ENCODE data around the gene SNRK. TPM values are rescaled to one million over a fixed set of nuclear protein-coding genes. Genes with fewer than 3 reads are reported as not detected.
A peak's percentile ranks its signal among the peaks of the same experiment; 100 is the strongest.

The SNRK gene
- total RNA-seq, 1 donor from 2014 or later: 44.3 TPM

- no peak for DNase-seq (ENCODE audit: low spot score in 2 of 2)
- intact Hi-C loops (cut with DNase I): no loop called here
- H3K27me3 ChIP-seq: no peaks in the 10 kb centered on the region
- no peak overlapping the region for H3K4me3 ChIP-seq
- no peak overlapping the region for H3K27ac ChIP-seq
- H3K4me1 ChIP-seq: no peaks in the 10 kb centered on the region
- no peaks in the 10 kb centered on the region for H3K9me3 ChIP-seq
- TF ChIP-seq CTCF (IDR thresholded peaks at IDR 0.05): no peak
- no peaks in the 10 kb centered on the region for H3K36me3 ChIP-seq
Measured at GRCh38 chr3:43319376-43319775, 33.0 kb downstream of the SNRK start.

- H3K27ac ChIP-seq: no peak overlapping the region
Measured at GRCh38 chr3:43319794-43320193, 33.5 kb downstream of the SNRK start.

GRCh38 chr3:43320288-43320687, 33.9 kb downstream of the SNRK start:
- intact Hi-C loops (cut with DNase I): no loop called here
- TF ChIP-seq CTCF (IDR thresholded peaks at IDR 0.05): no peak

More at GRCh38 chr3:43319794-43320193, 33.5 kb downstream of the SNRK start:
- H3K4me3 ChIP-seq: no peak overlapping the region
- no peaks in the 10 kb centered on the region for H3K27me3 ChIP-seq
- H3K4me1 ChIP-seq: no peaks in the 10 kb centered on the region
- H3K36me3 ChIP-seq: no peaks in the 10 kb centered on the region
- TF ChIP-seq CTCF (IDR thresholded peaks at IDR 0.05): no peak
- H3K9me3 ChIP-seq: no peaks in the 10 kb centered on the region
- intact Hi-C loops (cut with DNase I): no loop called here
- no peak for DNase-seq (ENCODE audit: low spot score in 2 of 2)

GRCh38 chr3:43323541-43323940, 37.2 kb downstream of the SNRK start:
- intact Hi-C loops (cut with DNase I): no loop called here
- DNase-seq (ENCODE audit: low spot score in 2 of 2): no peak

More at GRCh38 chr3:43320288-43320687, 33.9 kb downstream of the SNRK start:
- Histone ChIP-seq H3K27me3 (no peaks in the 10 kb centered on the region), H3K27ac (no peak overlapping the region), H3K9me3 (no peaks in the 10 kb centered on the region), H3K4me3 (no peak overlapping the region), H3K36me3 (no peaks in the 10 kb centered on the region), H3K4me1 (no peaks in the 10 kb centered on the region)
- DNase-seq (ENCODE audit: low spot score in 2 of 2): no peak

GRCh38 chr3:43326891-43327581, 40.7 kb downstream of the SNRK start:
- TF ChIP-seq CTCF (IDR thresholded peaks at IDR 0.05): no peak
- H3K27ac ChIP-seq: peak overlapping the region; percentile 0 to 31
- peaks cover 5 to 16% of the 10 kb centered on the region in 2 donors for H3K4me1 ChIP-seq

More at GRCh38 chr3:43323541-43323940, 37.2 kb downstream of the SNRK start:
- H3K9me3 ChIP-seq: no peaks in the 10 kb centered on the region
- H3K27me3 ChIP-seq: no peaks in the 10 kb centered on the region
- no peak for TF ChIP-seq CTCF (IDR thresholded peaks at IDR 0.05)
- H3K4me1 ChIP-seq: peaks cover 5 to 16% of the 10 kb centered on the region in 2 donors
- no peak overlapping the region for H3K4me3 ChIP-seq
- H3K36me3 ChIP-seq: no peaks in the 10 kb centered on the region
- H3K27ac ChIP-seq: no peak overlapping the region

More at GRCh38 chr3:43326891-43327581, 40.7 kb downstream of the SNRK start:
- Histone ChIP-seq H3K9me3 (no peaks in the 10 kb centered on the region), H3K27me3 (no peaks in the 10 kb centered on the region), H3K36me3 (no peaks in the 10 kb centered on the region), H3K4me3 (no peak overlapping the region)
- intact Hi-C loops (cut with DNase I): no loop called here
- no peak for DNase-seq (ENCODE audit: low spot score in 2 of 2)
